HG03060 (cell line): ENCODE results near the gene GRIN2A.

ENCODE experiments used
- ATAC-seq: cut with Tn5 transposase; IDR thresholded peaks from one replicate; pipeline ENCODE4 v1.9.1; 2021; ENCODE audit warnings: low read depth, moderate number of reproducible peaks; ENCODE audit not compliant: unreplicated experiment

GRIN2A gene

GRCh38 chr16:10188236-10188635 is 6.0 kb upstream of the GRIN2A start:
- ATAC-seq: no peak

- no peak for ATAC-seq
Observed at GRCh38 chr16:10181196-10182162, 749 bp downstream of the GRIN2A start.

- no peak for ATAC-seq
Observed at GRCh38 chr16:10180771-10181163, 1.5 kb downstream of the GRIN2A start.

GRCh38 chr16:10180042-10180770 is 2.0 kb downstream of the GRIN2A start:
- ATAC-seq: no peak

GRCh38 chr16:10178526-10178925 is 3.7 kb downstream of the GRIN2A start:
- ATAC-seq: no peak

- ATAC-seq: no peak
Observed at GRCh38 chr16:10178080-10178479, 4.1 kb downstream of the GRIN2A start.

- no peak for ATAC-seq
Observed at GRCh38 chr16:10172848-10173655, 9.2 kb downstream of the GRIN2A start.

GRCh38 chr16:10171221-10171620 is 11.0 kb downstream of the GRIN2A start:
- no peak for ATAC-seq

GRCh38 chr16:10169904-10170410 is 12.3 kb downstream of the GRIN2A start:
- ATAC-seq: no peak

GRCh38 chr16:10169031-10169430 is 13.2 kb downstream of the GRIN2A start:
- ATAC-seq: no peak

GRCh38 chr16:10168258-10168657 is 14.0 kb downstream of the GRIN2A start:
- no peak for ATAC-seq

GRCh38 chr16:10165643-10166042 is 16.6 kb downstream of the GRIN2A start:
- no peak for ATAC-seq

GRCh38 chr16:10162981-10163380 is 19.2 kb downstream of the GRIN2A start:
- ATAC-seq: no peak

GRCh38 chr16:10156099-10156498 is 26.1 kb downstream of the GRIN2A start:
- no peak for ATAC-seq

- no peak for ATAC-seq
Observed at GRCh38 chr16:10154389-10154788, 27.8 kb downstream of the GRIN2A start.

GRCh38 chr16:10153985-10154384 is 28.2 kb downstream of the GRIN2A start:
- no peak for ATAC-seq

- ATAC-seq: no peak
Observed at GRCh38 chr16:10151718-10152117, 30.5 kb downstream of the GRIN2A start.

GRCh38 chr16:10150906-10151305 is 31.3 kb downstream of the GRIN2A start:
- no peak for ATAC-seq

GRCh38 chr16:10145542-10146035 is 36.6 kb downstream of the GRIN2A start:
- ATAC-seq: no peak

GRCh38 chr16:10141671-10142070 is 40.6 kb downstream of the GRIN2A start:
- ATAC-seq: no peak
